OCI-LY1 (cell line): ENCODE data around the gene PKNOX2.

Experiments
- H2AFZ ChIP-seq: fragments of 200-600 bp; sonication (generic), shearing (Covaris generic); 2 replicates; pipeline ENCODE4 v1.6.0; 2014; ENCODE audit warnings: antibody characterized with exemption, mild to moderate bottlenecking, low read length
- H3F3A ChIP-seq: fragments of 200-600 bp; sonication (generic), shearing (Covaris generic); 2 replicates; pipeline ENCODE4 v1.6.0; 2014; ENCODE audit warnings: mild to moderate bottlenecking, antibody characterized with exemption, low read length, moderate library complexity; ENCODE audit not compliant: insufficient read depth
- H3K27ac ChIP-seq: fragments of 200-600 bp; sonication (generic); 2 replicates; pipeline ENCODE4 v1.5.1; 2014; ENCODE audit warnings: low read length, mixed run types, mild to moderate bottlenecking, low read depth; ENCODE audit not compliant: poor library complexity, severe bottlenecking
- H3K27me3 ChIP-seq: fragments of 200-600 bp; sonication (generic); 2 replicates; pipeline ENCODE4 v1.6.0; 2014; ENCODE audit warnings: antibody characterized with exemption, mild to moderate bottlenecking, low read length, moderate library complexity; ENCODE audit not compliant: insufficient read depth
- H3K36me3 ChIP-seq: fragments of 200-600 bp; sonication (generic); 2 replicates; pipeline ENCODE4 v1.6.1; 2014; ENCODE audit warnings: mild to moderate bottlenecking, antibody characterized with exemption, low read length, moderate library complexity, mixed read lengths; ENCODE audit not compliant: insufficient read depth
- H3K4me1 ChIP-seq: fragments of 200-600 bp; sonication (generic); 2 replicates; pipeline ENCODE4 v1.5.1; 2014; ENCODE audit warnings: mild to moderate bottlenecking, low read length, moderate library complexity; ENCODE audit not compliant: insufficient read depth, severe bottlenecking
- H3K4me2 ChIP-seq: fragments of 200-600 bp; sonication (generic), shearing (Covaris generic); 2 replicates; pipeline ENCODE4 v1.6.1; 2014; ENCODE audit warnings: low read length
- H3K4me3 ChIP-seq: fragments of 200-600 bp; sonication (generic); 2 replicates; pipeline ENCODE4 v1.5.1; 2014; ENCODE audit warnings: low read length, low read depth, mild to moderate bottlenecking, mixed read lengths; ENCODE audit not compliant: poor library complexity, severe bottlenecking
- H3K79me2 ChIP-seq: fragments of 200-600 bp; shearing (Covaris generic); 2 replicates; pipeline ENCODE4 v1.6.1; 2016; ENCODE audit warnings: mixed run types, low read length, mixed read lengths; ENCODE audit not compliant: insufficient read depth
- H3K9ac ChIP-seq: fragments of 200-600 bp; sonication (generic), shearing (Covaris generic); 2 replicates; pipeline ENCODE4 v1.6.1; 2014; ENCODE audit warnings: mild to moderate bottlenecking, low read length, mixed read lengths
- H3K9me2 ChIP-seq: fragments of 200-600 bp; sonication (generic), shearing (Covaris generic); 2 replicates; pipeline ENCODE4 v1.6.1; 2014; ENCODE audit warnings: low read depth, mild to moderate bottlenecking, low read length, mixed read lengths
- H3K9me3 ChIP-seq: fragments of 200-600 bp; shearing (Covaris generic); 2 replicates; pipeline ENCODE4 v1.6.1; 2014; ENCODE audit warnings: low read length, mixed read lengths
- H4K20me1 ChIP-seq: fragments of 200-600 bp; sonication (generic), shearing (Covaris generic); 2 replicates; pipeline ENCODE4 v1.6.0; 2016; ENCODE audit warnings: mild to moderate bottlenecking, low read length; ENCODE audit not compliant: insufficient read depth
- CTCF ChIP-seq: fragments of 200-600 bp; sonication (generic), shearing (Covaris generic); IDR thresholded peaks from 2 replicates; pipeline ENCODE4 v1.5.1; 2017; ENCODE audit warnings: mild to moderate bottlenecking, antibody characterized with exemption, low read length, moderate library complexity, mixed read lengths
- EZH2 ChIP-seq: fragments of 200-600 bp; sonication (generic), shearing (Covaris generic); IDR thresholded peaks from 2 replicates; pipeline ENCODE4 v1.8.0; 2017; ENCODE audit warnings: borderline replicate concordance, mixed run types, mild to moderate bottlenecking, antibody characterized with exemption, low read length, moderate library complexity, mixed read lengths

PKNOX2 gene

DNA sequence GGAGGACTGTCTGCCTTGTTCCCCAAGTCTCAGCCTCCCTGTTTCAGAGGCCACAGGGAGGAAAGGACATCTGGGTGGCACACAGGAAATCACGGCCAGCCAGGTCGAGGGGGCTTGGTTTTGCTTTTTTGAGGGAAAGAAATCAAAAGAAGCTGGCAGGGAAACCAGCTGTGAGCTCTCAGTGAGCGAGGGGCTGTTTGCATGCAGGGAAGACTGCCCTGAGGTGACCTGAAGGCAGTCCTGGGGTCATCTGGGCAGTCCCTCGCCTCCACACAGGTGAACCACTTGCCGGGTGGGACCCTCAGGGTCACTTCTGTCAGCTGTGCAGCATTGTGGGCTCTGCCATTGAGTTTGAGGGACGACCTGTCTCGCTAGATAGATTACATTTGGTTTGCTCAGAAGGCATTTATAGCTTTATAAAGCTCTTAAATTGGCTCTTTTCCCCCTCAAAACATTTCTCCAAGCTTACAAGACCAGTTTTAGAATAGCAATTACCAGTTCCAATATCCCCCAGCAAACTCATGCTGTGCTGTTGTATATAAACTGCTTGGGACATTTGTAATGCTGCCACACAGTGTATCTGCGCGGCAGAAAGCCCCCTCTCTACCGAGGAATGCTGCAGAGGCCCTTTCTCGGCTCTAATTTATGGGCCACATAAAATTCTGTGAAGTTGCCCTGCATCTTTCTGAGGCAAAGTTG lies 28.3 kb downstream of the PKNOX2 start:
- H3K9me2 ChIP-seq = no peaks in the 10 kb centered on the region

DNA sequence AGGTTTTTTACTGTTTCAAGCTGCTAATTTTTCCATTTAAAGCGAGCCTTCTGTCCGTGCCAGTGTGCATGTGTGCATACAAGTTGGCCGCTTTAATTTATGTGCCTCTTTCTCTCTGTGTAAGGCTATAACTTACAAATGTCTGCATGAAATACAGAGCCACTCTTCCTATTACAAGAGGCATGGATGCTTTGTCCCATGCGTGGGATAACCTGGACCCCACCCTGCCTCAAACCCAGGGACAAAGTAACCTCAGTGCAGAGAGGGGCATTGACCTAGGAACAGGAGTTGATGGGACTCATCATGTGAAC lies 28.8 kb downstream of the PKNOX2 start:
- no peaks in the 10 kb centered on the region for H3K4me1 ChIP-seq
- H2AFZ ChIP-seq = no peak overlapping the region
- no peaks in the 10 kb centered on the region for H3F3A ChIP-seq
- no peaks in the 10 kb centered on the region for H3K9me2 ChIP-seq
- H3K9ac ChIP-seq = no peak overlapping the region
- H3K9me3 ChIP-seq = no peaks in the 10 kb centered on the region
- H4K20me1 ChIP-seq = no peaks in the 10 kb centered on the region
- no peaks in the 10 kb centered on the region for H3K27me3 ChIP-seq
- TF ChIP-seq EZH2 (no peak), CTCF (no peak)
- no peaks in the 10 kb centered on the region for H3K36me3 ChIP-seq
- no peaks in the 10 kb centered on the region for H3K79me2 ChIP-seq
- H3K4me3 ChIP-seq = no peak overlapping the region
- no peak overlapping the region for H3K4me2 ChIP-seq
- H3K27ac ChIP-seq = no peak overlapping the region

More for the DNA sequence above, 28.3 kb downstream of the PKNOX2 start:
- Histone ChIP-seq H3K27ac (no peak overlapping the region), H3F3A (no peaks in the 10 kb centered on the region), H3K27me3 (no peaks in the 10 kb centered on the region), H3K36me3 (no peaks in the 10 kb centered on the region), H3K79me2 (no peaks in the 10 kb centered on the region), H3K9ac (no peak overlapping the region), H3K9me3 (no peaks in the 10 kb centered on the region), H3K4me2 (no peak overlapping the region), H2AFZ (no peak overlapping the region), H3K4me1 (no peaks in the 10 kb centered on the region), H4K20me1 (no peaks in the 10 kb centered on the region), H3K4me3 (no peak overlapping the region)
- TF ChIP-seq CTCF (no peak), EZH2 (no peak)

DNA sequence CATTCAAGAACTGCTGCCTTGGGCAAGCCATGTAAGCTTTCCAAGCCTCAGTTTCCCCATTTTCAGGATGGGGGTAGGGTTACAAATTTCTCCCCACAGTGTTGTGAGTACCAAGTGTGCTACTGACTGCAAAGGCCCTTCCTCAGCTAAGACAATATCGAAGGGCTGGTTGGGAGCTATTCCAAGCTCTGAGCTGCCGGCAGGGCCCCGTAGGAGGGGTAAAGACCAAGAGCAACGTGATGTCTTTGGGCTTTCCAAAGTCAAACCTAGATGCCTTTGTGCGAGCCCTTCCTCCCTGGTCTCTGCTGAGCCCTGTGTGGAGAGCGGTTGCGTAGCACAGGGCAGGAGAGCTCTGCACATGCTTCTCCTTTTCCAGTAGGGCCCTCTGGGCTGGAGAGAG lies 29.3 kb downstream of the PKNOX2 start:
- Histone ChIP-seq H3K9me3 (no peaks in the 10 kb centered on the region), H3K4me2 (no peak overlapping the region), H3K36me3 (no peaks in the 10 kb centered on the region), H3K27me3 (no peaks in the 10 kb centered on the region), H2AFZ (no peak overlapping the region), H3K4me3 (no peak overlapping the region), H3K9me2 (no peaks in the 10 kb centered on the region), H3K79me2 (no peaks in the 10 kb centered on the region), H3F3A (no peaks in the 10 kb centered on the region), H3K9ac (no peak overlapping the region), H3K4me1 (no peaks in the 10 kb centered on the region), H4K20me1 (no peaks in the 10 kb centered on the region), H3K27ac (no peak overlapping the region)
- TF ChIP-seq CTCF (no peak), EZH2 (no peak)
